ENCODE data around the gene TMEM233. TPM values are rescaled to one million over a fixed set of nuclear protein-coding genes. Genes with fewer than 3 reads are reported as not detected.

TMEM233 gene
- total and polyA plus RNA-seq, 2 experiments from 2014 or later = 0.24 to 0.71 TPM

- no peak for TF ChIP-seq ZNF462 (CRISPR knock-in tag; IDR thresholded peaks at IDR 0.05)
- TF ChIP-seq ZNF114 (CRISPR knock-in tag; IDR thresholded peaks at IDR 0.05) = no peak
- no peak for TF ChIP-seq CTCF (conservative IDR thresholded peaks at IDR 0.05; ENCODE audit: low read depth in 2 of 2)
- TF ChIP-seq ZNF331 (CRISPR knock-in tag; IDR thresholded peaks at IDR 0.05; ENCODE audit: low read depth) = no peak
- no peak for TF ChIP-seq ETS1 (IDR thresholded peaks at IDR 0.05)
- TF ChIP-seq POLR2AphosphoS5 (IDR thresholded peaks at IDR 0.05; ENCODE audit: low read depth) = no peak
- no peak for TF ChIP-seq EZH2 (IDR thresholded peaks at IDR 0.05; ENCODE audit: low read depth, unreplicated experiment)
Observed at GRCh38 chr12:119634743-119635142, 41.2 kb downstream of the TMEM233 start (continued).

Measured in GM23338 (cell line).